HepG2 (cell line): ENCODE measurements around the gene KSR1. TPM values are rescaled to one million over a fixed set of nuclear protein-coding genes. Genes with fewer than 3 reads are reported as not detected.

Source experiments
- ATAC-seq: fragments of 200-7000 bp; cut with Tn5 transposase; 3 replicates; pipeline ENCODE4 v1.9.1; 2020; ENCODE audit warnings: mild to moderate bottlenecking, moderate library complexity
- BruUV-seq: library from RNA; stranded (reverse); fragments of 400-500 nt; replicated peaks from 2 replicates; lab custom pipeline; 2021; lab: Mats Ljungman, UMichigan
- CTCF ChIA-PET: fragments of 300-600 bp; formaldehyde crosslinking; extraction: SDS; loops from one replicate; lab custom pipeline; 2021; ENCODE audit warnings: low total read pairs, inconsistent platforms, low intra/inter-chr PET ratio; lab: Yijun Ruan, JAX
- POLR2A ChIA-PET: fragments of 350-600 bp; sonication (Branson Sonifier 250); formaldehyde crosslinking; loops from one replicate; lab custom pipeline; 2020; ENCODE audit warnings: antibody characterized with exemption, inconsistent platforms; lab: Yijun Ruan, JAX
- DNase-seq: peaks from one replicate; pipeline ENCODE4 v3.0.0-alpha.2; 2015; ENCODE audit warnings: low spot score
- FAIRE-seq: peaks from 3 replicates; lab custom pipeline; 2011; peaks lifted over from hg19 to GRCh38; lab: Jason Lieb, UNC
- H2AFZ ChIP-seq: one replicate; pipeline ENCODE4 v1.6.1; 2011; ENCODE audit warnings: low read length, inconsistent platforms
- H3K27ac ChIP-seq: fragments of 300-600 bp; 3 replicates; pipeline ENCODE4 v1.8.0; 2011; ENCODE audit warnings: mixed run types, mild to moderate bottlenecking, mixed read lengths, low read length, inconsistent platforms; ENCODE audit not compliant: insufficient read depth; ENCODE audit errors: extremely low read length
- H3K27me3 ChIP-seq, 2 experiments: fragments of 200-600 bp in 1 of 2; 2 replicates in 1 of 2; 3 replicates in 1 of 2; pipeline versions ENCODE4 v1.6.0 to v1.8.0; 2011; ENCODE audit warnings: low read length in 2 of 2, mild to moderate bottlenecking in 2 of 2, moderate library complexity in 2 of 2, inconsistent platforms in 1 of 2; ENCODE audit not compliant: insufficient read depth in 2 of 2, control insufficient read depth in 1 of 2
- H3K36me3 ChIP-seq, 2 experiments: fragments of 200-600 bp in 1 of 2; replicated peaks in 1 of 2; 2 replicates in 1 of 2; 3 replicates in 1 of 2; pipeline versions ENCODE4 v1.5.1 to v1.8.0; 2011; ENCODE audit warnings: low read length in 2 of 2, inconsistent platforms in 1 of 2; ENCODE audit not compliant: insufficient read depth in 2 of 2, control insufficient read depth in 1 of 2
- H3K4me1 ChIP-seq: 2 replicates; pipeline ENCODE4 v1.5.1; 2012; ENCODE audit warnings: low read length, inconsistent platforms; ENCODE audit not compliant: insufficient read depth
- H3K4me2 ChIP-seq: 2 replicates; pipeline ENCODE4 v1.6.0; 2011; ENCODE audit warnings: low read depth, low read length, inconsistent platforms
- H3K4me3 ChIP-seq, 3 experiments: fragments of 200-600 bp in 1 of 3; sonication (generic), shearing (Covaris generic) in 1 of 3; replicated peaks in 1 of 3; 2 replicates each; pipeline ENCODE4 v1.5.1; 2011 to 2016; ENCODE audit warnings: low read length in 3 of 3, inconsistent platforms in 2 of 3, low read depth in 2 of 3, mild to moderate bottlenecking in 2 of 3, control low read depth in 1 of 3, mixed read lengths in 1 of 3; ENCODE audit not compliant: insufficient read depth in 1 of 3
- H3K79me2 ChIP-seq: one replicate; pipeline ENCODE4 v1.6.1; 2011; ENCODE audit warnings: low read length, inconsistent platforms; ENCODE audit not compliant: insufficient read depth
- H3K9ac ChIP-seq: 2 replicates; pipeline ENCODE4 v1.6.0; 2011; ENCODE audit warnings: mild to moderate bottlenecking, low read depth, low read length, inconsistent platforms; ENCODE audit not compliant: insufficient read depth
- H3K9me3 ChIP-seq: 2 replicates; pipeline ENCODE4 v1.5.1; 2012; ENCODE audit warnings: mild to moderate bottlenecking, low read length
- H4K20me1 ChIP-seq: 2 replicates; pipeline ENCODE4 v1.6.0; 2011; ENCODE audit warnings: inconsistent platforms, mild to moderate bottlenecking, low read length, moderate library complexity; ENCODE audit not compliant: insufficient read depth
- ATF3 ChIP-seq: sonication (generic); formaldehyde crosslinking; IDR thresholded peaks from 2 replicates; pipeline ENCODE4 v1.4.0; 2020; ENCODE audit warnings: missing genetic modification reagents
- BORCS8-MEF2B ChIP-seq: sonication (generic); formaldehyde crosslinking; IDR thresholded peaks from 2 replicates; pipeline ENCODE4 v1.8.0; 2022; ENCODE audit warnings: mild to moderate bottlenecking, missing genetic modification reagents
- DR1 ChIP-seq: sonication (generic); formaldehyde crosslinking; IDR thresholded peaks from 2 replicates; pipeline ENCODE4 v1.8.0; 2021; ENCODE audit warnings: mild to moderate bottlenecking, missing genetic modification reagents, inconsistent platforms
- FIP1L1 ChIP-seq: fragments of 200-400 bp; formaldehyde crosslinking; IDR thresholded peaks from 2 replicates; pipeline ENCODE4 v1.6.1; 2018; ENCODE audit warnings: low read depth, mild to moderate bottlenecking, low read length, moderate library complexity, borderline replicate concordance; ENCODE audit not compliant: insufficient read depth
- KDM2A ChIP-seq: sonication (generic); formaldehyde crosslinking; IDR thresholded peaks from 2 replicates; pipeline ENCODE4 v1.4.0; 2020; ENCODE audit warnings: low read depth, missing genetic modification reagents, borderline replicate concordance
- KMT2A ChIP-seq: sonication (generic); formaldehyde crosslinking; IDR thresholded peaks from 2 replicates; pipeline ENCODE4 v1.4.0; 2020; ENCODE audit warnings: missing genetic modification reagents
- MLX ChIP-seq: IDR thresholded peaks from 2 replicates; pipeline ENCODE4 v1.6.1; 2016
- PCBP2 ChIP-seq: fragments of 200-400 bp; formaldehyde crosslinking; optimal IDR thresholded peaks from 2 replicates; pipeline ENCODE3; 2018; ENCODE audit warnings: low read length, low read depth; ENCODE audit not compliant: poor library complexity, severe bottlenecking
- SRSF1 ChIP-seq: fragments of 200-400 bp; formaldehyde crosslinking; optimal IDR thresholded peaks from 2 replicates; pipeline ENCODE3; 2017; ENCODE audit warnings: mild to moderate bottlenecking, low read depth, low read length, moderate library complexity
- ZFP41 ChIP-seq: sonication (generic); formaldehyde crosslinking; IDR thresholded peaks from 2 replicates; pipeline ENCODE4 v1.4.0; 2020; ENCODE audit warnings: mild to moderate bottlenecking, missing genetic modification reagents, borderline replicate concordance
- ZMYM3 ChIP-seq: sonication (generic); formaldehyde crosslinking; IDR thresholded peaks from 2 replicates; pipeline ENCODE4 v1.5.1; 2020; ENCODE audit warnings: mild to moderate bottlenecking, missing genetic modification reagents
- ZNF142 ChIP-seq: sonication (generic); formaldehyde crosslinking; IDR thresholded peaks from 2 replicates; pipeline ENCODE4 v1.4.0; 2020; ENCODE audit warnings: missing genetic modification reagents
- ZNF292 ChIP-seq: sonication (generic); formaldehyde crosslinking; IDR thresholded peaks from 2 replicates; pipeline ENCODE4 v1.8.1; 2022; ENCODE audit warnings: mild to moderate bottlenecking, low read depth, missing genetic modification reagents, borderline replicate concordance
- ZNF446 ChIP-seq: sonication (generic); formaldehyde crosslinking; IDR thresholded peaks from 2 replicates; pipeline ENCODE4 v1.5.0; 2020; ENCODE audit warnings: mild to moderate bottlenecking, missing genetic modification reagents
- ZNF468 ChIP-seq: sonication (generic); formaldehyde crosslinking; IDR thresholded peaks from 2 replicates; pipeline ENCODE4 v1.8.0; 2022; ENCODE audit warnings: mild to moderate bottlenecking, moderate library complexity, missing genetic modification reagents
- ZNF644 ChIP-seq: IDR thresholded peaks from 2 replicates; pipeline ENCODE4 v1.6.1; 2016; ENCODE audit warnings: low read depth
- ZSCAN21 ChIP-seq: sonication (generic); formaldehyde crosslinking; IDR thresholded peaks from 2 replicates; pipeline ENCODE4 v1.8.0; 2022; ENCODE audit warnings: mild to moderate bottlenecking, missing genetic modification reagents, moderate library complexity, borderline replicate concordance
- WGBS: methylation state at CpG from one replicate; pipeline ENCODE4 v1.1.6; 2017; ENCODE audit warnings: low lambda C conversion rate; 5-methylcytosine and 5-hydroxymethylcytosine counted together
- in situ Hi-C: cut with HindIII; loops from 2 replicates; pipeline ENCODE4 v1.10.0; 2017; ENCODE audit warnings: low pct_unique_long_range_greater_than_20kb; ENCODE audit not compliant: extremely low pct_ligation_motif_present
- intact Hi-C: fragments of 100-400 bp; cut with micrococcal nuclease; formaldehyde crosslinking; loops from one replicate; pipeline ENCODE4 v1.10.0; 2022; ENCODE audit not compliant: unreplicated experiment
- polyA plus RNA-seq, 8 experiments: library from polyadenylated mRNA; depleted of rRNA in 3 of 8; stranded (reverse) in 7 of 8; unstranded in 1 of 8; fragments of >200 nt; fragmentation: Illumina TruSeq in 4 of 8; extraction: Trizol in 4 of 8; gene quantifications; 2 replicates each; pipeline versions ENCODE4 v1.2.1 to v1.2.3, GENCODE V29; 2011 to 2016; ENCODE audit warnings: low read depth in 4 of 8, missing spikeins in 1 of 8, mixed read lengths in 1 of 8; ENCODE audit not compliant: insufficient read depth in 1 of 8
- total RNA-seq, 5 experiments: library from RNA; depleted of rRNA; stranded (reverse); fragments of >200 nt; fragmentation: Illumina TruSeq; extraction: Trizol; gene quantifications; 2 replicates each; pipeline ENCODE4 v1.2.3, GENCODE V29; 2016; ENCODE audit warnings: low read depth in 1 of 5

Gene KSR1
- total and polyA plus RNA-seq, 2 of the 13 experiments (the other 11 are each of a cell fraction or from before 2014, with no cell fraction given) = 10.1 to 16.6 TPM

GRCh38 chr17:27566671-27567562, 110.7 kb downstream of the KSR1 start (continued):
- no peak for TF ChIP-seq ATF3
- TF ChIP-seq ZFP41 = no peak
- TF ChIP-seq ZNF644 (CRISPR knock-in tag) = no peak
- no peak for TF ChIP-seq DR1 (CRISPR knock-in tag)
- TF ChIP-seq MLX (CRISPR knock-in tag) = no peak
- TF ChIP-seq KMT2A (CRISPR knock-in tag) = no peak
- TF ChIP-seq ZNF292 = no peak

- ChIA-PET CTCF (no interaction called here), POLR2A (no interaction called here)
- peaks cover 17% of the 10 kb centered on the region; the same call in 1 of the 2 replicates for H4K20me1 ChIP-seq
- no peak overlapping the region for H3K9ac ChIP-seq
- 92% methylated on average over 5 of the region's 5 CpGs for WGBS
- FAIRE-seq (no peak), DNase-seq (no peak), ATAC-seq (no peak)
- H3K4me1 ChIP-seq = peaks cover 35% of the 10 kb centered on the region
- H3K79me2 ChIP-seq = peaks cover 4% of the 10 kb centered on the region
- H3K4me2 ChIP-seq = no peak overlapping the region
- no peak overlapping the region for H3K27ac ChIP-seq
- no peak overlapping the region for H3K4me3 ChIP-seq
- in situ Hi-C loops = no loop called here
- no peaks in the 10 kb centered on the region for H3K27me3 ChIP-seq
- H2AFZ ChIP-seq = no peak overlapping the region
- peaks cover 1 to 3% of the 10 kb centered on the region in 2 experiments; a peak in 2 of 5 replicates for H3K36me3 ChIP-seq
- H3K9me3 ChIP-seq = no peaks in the 10 kb centered on the region
- BruUV-seq = no TSS peak
- intact Hi-C loops = no loop called here
- no peak for TF ChIP-seq KDM2A (CRISPR knock-in tag)
- no peak for TF ChIP-seq ZNF142 (CRISPR knock-in tag)
- TF ChIP-seq BORCS8-MEF2B = no peak
- TF ChIP-seq SRSF1 = no peak
- TF ChIP-seq ZNF468 (CRISPR knock-in tag) = no peak
- no peak for TF ChIP-seq ZSCAN21 (CRISPR knock-in tag)
- TF ChIP-seq PCBP2 = no peak
- TF ChIP-seq ZNF446 (CRISPR knock-in tag) = no peak
- TF ChIP-seq ZMYM3 (CRISPR knock-in tag) = no peak
- no peak for TF ChIP-seq FIP1L1
These were observed 111.3 kb downstream of the KSR1 start for GRCh38 chr17:27567563-27567859.
